Upper lobe of left lung (tissue), 4 donors: ENCODE results near the gene POU2AF3.

Experiments used
- POLR2A ChIP-seq, 4 donors: fragments of 450-650 bp; IDR thresholded peaks; one replicate each; pipeline ENCODE4 v1.5.1; 2016 to 2017; ENCODE audit warnings: antibody characterized with exemption in 4 of 4, mild to moderate bottlenecking in 2 of 4
- TF ChIP-seq, protein P1 (sequence below), 6 experiments: fragments of 450-650 bp in 4 of 6; fragments of 200-600 bp in 2 of 6; sonication (generic) in 2 of 6; IDR thresholded peaks; one replicate each; pipeline ENCODE4 v1.5.1; 2016 to 2019; ENCODE audit warnings: antibody characterized with exemption in 6 of 6

DNA sequence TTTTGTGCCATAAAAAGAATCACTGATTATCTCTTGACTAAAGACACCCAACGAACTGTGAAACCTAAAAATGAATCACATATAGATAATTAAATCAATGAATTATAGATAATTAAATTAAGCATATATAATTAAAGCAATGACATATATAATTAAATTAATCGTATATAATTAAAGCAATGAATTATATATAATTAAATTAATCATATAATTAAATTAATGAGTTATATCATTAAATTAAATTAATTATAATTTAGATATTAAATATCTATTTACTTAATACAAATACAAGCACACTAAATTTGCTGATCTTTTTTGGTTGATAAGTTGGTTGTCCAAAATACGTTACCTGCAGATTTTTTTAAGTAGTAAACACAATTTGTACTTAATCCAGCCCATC lies 49.8 kb downstream of the POU2AF3 start:
- TF ChIP-seq, protein P1, sequence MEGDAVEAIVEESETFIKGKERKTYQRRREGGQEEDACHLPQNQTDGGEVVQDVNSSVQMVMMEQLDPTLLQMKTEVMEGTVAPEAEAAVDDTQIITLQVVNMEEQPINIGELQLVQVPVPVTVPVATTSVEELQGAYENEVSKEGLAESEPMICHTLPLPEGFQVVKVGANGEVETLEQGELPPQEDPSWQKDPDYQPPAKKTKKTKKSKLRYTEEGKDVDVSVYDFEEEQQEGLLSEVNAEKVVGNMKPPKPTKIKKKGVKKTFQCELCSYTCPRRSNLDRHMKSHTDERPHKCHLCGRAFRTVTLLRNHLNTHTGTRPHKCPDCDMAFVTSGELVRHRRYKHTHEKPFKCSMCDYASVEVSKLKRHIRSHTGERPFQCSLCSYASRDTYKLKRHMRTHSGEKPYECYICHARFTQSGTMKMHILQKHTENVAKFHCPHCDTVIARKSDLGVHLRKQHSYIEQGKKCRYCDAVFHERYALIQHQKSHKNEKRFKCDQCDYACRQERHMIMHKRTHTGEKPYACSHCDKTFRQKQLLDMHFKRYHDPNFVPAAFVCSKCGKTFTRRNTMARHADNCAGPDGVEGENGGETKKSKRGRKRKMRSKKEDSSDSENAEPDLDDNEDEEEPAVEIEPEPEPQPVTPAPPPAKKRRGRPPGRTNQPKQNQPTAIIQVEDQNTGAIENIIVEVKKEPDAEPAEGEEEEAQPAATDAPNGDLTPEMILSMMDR (IDR thresholded peaks at IDR 0.05), result no peak
- no peak for TF ChIP-seq POLR2A (IDR thresholded peaks at IDR 0.05)
